Stimulated activated CD8-positive, alpha-beta memory T cell treated with anti-CD3 and anti-CD28 coated beads, Interleukin-4, amount 100 ng/mL, for 1 hour (primary cell): ENCODE data around the gene SRC.

Source experiments
- DNase-seq, 2 donors: peaks; one replicate each; pipeline ENCODE4 v3.0.0-alpha.2; 2020; ENCODE audit warnings: low read depth in 2 of 2, low spot score in 1 of 2

Gene SRC

GRCh38 chr20:37423545-37423944 is 77.6 kb downstream of the SRC start:
- no peak for DNase-seq

DNA sequence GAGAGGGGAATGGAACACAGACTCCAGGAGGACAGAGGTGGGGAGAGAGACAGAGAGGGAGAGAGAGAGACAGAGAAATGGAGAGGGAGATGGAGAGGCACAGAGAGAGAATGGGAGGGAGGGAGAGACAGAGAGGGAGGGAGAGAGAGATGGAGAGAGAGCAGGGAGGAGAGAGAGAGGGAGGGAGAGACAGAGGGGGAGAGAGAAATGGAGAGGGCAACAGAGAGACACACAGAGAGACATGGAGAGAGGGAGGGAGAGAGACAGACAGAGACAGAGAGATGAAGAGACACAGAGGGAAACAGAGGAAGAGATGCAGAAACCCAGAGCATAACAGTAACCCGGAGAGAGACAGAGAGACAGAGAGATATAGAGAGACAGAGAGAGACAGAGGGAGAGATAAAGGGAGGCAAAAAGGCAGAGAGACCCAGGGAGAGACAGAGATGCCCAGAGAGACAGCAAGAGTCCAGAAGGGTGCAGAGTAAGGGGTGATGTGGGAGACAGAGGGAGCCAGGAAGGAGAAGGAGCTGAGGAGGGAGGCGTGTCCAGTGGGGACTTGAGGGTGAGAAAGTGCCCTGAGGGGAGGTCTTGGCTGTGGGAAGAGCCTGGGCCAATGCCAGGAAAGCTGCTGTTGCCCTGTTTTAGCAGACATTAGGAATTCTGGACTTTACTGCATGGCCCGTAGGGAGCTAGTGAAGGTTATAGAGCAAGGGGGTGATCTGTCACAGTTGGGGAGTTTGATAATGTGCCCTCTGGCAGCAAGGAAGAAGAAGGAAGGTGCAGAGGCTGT is 78.3 kb downstream of the SRC start:
- DNase-seq: no peak

GRCh38 chr20:37425103-37425625 is 79.2 kb downstream of the SRC start:
- DNase-seq: no peak

DNA sequence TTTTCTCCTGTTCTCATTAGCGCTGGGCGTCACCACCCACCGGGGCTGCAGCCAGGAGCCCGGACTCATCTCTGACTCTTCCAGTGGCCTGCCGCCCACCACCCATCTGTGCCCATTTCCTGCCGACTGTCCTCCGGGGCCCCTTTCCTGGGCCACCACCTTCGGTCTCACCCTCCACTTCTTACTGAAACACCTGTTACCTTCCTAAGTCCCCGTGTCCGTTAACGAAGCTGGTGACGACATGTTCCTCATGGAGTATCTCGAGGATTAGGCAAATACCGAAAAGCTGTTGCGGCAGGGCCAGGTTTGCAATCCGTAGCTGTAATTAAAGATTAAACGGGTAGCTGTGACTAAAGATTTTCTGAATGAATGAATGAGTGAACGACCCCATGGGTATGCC is 80.2 kb downstream of the SRC start:
- no peak for DNase-seq

- DNase-seq: no peak
Observed at GRCh38 chr20:37426978-37427377, 81.0 kb downstream of the SRC start.

DNA sequence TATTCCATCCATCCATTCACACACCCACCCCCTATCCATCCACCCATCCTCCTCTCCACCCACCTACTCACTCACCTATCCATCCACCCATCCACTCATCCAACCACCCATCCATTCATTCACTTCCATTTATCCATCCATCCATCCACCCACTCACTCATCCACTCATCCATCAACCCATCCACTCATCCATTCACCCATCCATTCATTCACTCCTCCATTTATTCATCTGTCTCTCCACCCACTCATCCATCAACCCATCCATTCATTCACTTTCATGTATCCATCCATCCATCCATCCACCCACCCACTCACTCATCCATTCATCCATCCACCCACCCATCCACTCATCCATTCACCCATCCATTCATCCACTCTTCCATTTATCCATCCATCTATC is 84.1 kb downstream of the SRC start:
- no peak for DNase-seq

GRCh38 chr20:37430778-37431460 is 85.0 kb downstream of the SRC start:
- DNase-seq: no peak

DNA sequence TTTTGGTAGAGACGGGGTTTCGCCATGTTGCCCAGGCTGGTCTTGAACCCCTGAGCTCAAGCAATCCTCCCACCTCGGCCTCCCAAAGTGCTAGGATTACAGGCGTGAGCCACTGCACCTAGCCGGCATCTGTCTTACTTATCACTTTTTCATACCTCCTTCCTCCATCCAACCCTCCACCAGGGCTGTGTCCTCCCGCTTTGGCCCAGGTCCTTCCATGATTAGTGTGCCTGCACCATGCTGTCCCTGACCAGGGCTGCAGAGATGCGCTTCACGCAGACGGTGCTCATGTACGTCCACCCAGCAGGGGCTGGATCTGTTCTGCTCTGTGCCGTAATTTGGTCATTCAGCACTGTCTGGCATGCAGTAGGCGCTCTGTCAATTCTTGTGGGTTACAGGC is 85.8 kb downstream of the SRC start:
- DNase-seq: no peak

- no peak for DNase-seq
Observed at GRCh38 chr20:37432606-37433005, 86.7 kb downstream of the SRC start.

DNA sequence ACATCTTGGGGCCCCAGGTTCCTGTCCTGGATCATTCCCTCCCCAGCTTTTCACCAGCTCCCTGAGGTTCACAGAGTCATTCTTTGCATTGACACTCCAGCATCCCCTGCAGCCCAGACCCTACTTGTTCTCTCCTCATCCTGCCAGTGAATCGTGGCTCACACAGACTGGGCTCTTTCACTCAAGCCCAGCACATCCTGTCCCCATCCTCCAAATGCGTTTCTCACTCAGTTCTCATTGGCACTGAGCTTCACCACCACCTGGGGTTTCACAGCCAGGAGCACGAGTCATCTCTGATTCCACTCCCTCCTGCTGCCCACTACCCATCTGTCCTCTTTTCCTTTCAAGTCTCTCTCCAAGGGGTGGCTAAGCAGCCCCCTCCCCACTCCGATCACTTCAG is 89.7 kb downstream of the SRC start:
- no peak for DNase-seq

GRCh38 chr20:37436527-37437186 is 90.7 kb downstream of the SRC start:
- DNase-seq: no peak

DNA sequence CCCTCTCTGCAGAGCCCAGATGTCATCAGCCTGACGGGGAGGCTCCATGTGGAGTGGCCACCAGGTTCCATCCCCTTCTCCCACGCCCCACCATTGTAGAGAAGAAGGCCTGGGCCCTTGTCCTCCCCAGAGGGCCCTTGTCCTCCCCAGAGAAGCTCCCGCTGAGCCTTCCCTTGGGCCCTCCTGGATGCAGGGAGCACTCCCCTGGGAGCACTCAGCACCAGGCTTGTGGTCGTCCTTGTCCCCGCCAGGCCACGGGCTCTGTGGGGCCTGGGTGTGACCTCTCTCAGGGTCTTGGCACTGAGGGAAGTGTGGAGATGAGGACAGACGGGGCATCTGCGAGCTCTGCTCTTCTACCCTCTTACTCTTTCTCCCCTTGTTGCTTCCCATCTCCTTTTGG is 91.7 kb downstream of the SRC start:
- no peak for DNase-seq

DNA sequence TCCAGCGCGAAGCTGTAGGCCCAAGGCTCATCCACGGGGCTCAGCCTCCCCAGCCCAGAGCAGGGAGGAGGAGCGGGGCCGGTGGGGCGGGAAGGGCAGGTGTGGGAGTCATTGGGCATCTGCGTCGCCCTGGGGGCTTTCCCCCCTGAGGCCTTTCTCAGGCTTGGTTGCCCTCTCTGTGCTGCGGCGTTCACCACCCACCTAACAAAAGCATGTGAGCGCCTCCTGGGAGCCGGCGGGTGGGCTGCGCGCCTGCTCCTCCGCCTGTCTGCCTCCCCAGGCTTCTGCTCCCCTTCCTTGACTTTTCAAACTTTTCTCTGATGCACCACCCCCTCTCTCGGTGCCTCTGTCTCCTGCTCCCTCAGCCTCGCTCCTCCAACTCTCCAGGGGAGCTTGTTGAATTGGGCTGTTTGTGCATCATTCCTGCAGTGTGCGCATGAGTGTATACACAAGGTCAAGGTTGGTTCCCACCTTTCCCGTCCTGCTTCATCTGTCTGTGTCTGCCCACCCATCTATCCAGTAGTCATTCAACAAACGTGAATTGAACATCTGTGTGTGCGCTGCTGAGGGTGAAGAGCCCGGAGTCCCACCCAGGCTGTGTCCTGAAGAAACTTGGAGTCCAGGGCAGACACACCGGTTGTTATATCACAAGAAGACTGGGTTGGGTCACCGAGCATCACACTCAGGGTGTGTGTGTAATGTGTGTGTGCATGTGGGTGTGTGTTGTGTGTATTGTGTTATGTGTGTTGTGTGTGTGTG is 92.7 kb downstream of the SRC start:
- no peak for DNase-seq

DNA sequence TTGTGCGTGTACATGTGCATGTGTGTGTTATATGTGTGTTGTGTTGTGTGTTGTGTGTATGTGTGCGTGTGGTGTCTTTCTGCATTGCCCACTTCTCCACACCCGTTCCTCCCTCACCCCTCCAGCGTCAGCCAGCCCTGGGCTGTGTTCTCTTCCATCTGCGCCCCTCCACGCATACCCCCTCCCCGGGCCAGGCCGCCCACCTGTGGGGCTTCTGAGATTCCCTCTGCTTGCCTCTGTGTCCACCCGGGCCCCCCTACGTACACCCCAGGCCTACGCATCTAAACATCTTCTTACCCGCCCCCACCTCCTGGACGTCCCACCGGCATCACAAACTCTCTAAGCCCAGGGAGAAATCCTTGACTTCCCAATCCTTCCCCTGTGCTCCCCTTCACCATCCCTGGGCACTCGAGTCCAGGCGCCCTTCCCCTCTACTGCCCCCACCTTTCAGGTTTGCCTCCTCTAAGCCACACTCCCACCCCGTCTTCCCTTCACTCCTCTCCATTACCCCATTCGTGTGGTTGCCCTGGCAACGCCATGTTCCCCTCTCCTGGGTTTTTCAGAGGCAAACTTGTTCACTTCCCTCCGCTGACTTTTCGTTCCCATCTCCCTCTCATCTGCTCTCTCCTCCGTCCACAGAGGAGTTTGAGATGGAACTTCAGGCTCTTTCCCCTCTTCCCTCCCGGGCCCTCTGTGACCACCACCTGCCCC is 93.4 kb downstream of the SRC start:
- DNase-seq: no peak

- no peak for DNase-seq
Observed at GRCh38 chr20:37441023-37441422, 95.1 kb downstream of the SRC start.

GRCh38 chr20:37442547-37442946 is 96.6 kb downstream of the SRC start:
- DNase-seq: no peak

- DNase-seq: no peak
Observed at GRCh38 chr20:37442986-37443385, 97.0 kb downstream of the SRC start.

- no peak for DNase-seq
Observed at GRCh38 chr20:37443596-37443995, 97.7 kb downstream of the SRC start.

DNA sequence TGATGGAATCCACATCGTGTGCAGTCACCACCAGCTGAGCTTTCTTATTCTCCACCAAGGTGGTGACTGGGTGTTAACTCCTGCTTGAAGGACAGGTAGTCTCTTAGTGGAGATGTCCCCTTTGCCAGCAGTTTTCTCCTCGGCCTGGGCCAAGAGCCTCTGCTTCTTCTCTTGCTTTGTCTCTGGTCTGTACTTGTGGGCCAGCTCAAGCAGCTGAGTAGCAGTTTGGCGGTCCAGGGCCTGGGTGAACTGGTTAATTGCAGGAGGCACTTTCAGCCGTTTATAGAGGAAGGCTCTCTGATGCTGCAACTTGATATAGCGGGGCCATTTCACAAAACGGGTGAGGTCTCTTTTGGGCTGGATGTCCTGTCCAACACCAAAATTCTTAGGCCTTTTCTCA is 99.1 kb downstream of the SRC start:
- no peak for DNase-seq

DNA sequence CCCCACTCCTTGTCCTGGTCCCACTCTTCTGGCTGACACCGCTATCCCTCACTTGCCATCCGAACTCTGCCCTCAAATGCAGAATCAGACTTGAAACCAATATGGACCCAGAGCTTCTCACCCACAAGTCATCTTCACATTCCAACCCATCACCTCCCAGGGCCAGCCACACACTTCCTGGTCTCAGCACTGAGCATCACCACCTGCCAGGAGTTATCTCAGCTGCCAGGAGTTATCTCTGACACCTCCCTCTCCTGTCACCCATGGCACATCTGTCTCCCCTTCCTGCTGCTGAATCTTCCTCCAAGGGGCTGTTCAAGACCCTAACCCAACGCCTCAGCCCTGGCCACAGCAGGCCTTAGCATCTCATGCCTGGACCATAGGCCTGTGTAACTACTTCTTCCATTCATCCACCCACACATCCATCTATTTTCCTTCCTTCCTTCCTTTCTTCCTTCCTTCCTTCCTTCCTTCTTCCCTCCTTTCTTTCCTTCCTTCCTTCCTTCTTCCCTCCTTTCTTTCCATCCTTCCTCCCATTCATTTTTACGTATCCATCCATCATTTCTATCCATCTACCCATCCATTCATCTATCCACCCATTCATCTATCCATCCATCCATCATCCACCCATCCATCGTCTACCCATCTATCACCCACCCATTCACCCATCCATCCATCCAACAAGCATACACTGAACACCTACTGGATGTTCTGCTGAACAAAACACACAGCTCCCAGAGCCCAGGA is 100.5 kb downstream of the SRC start:
- DNase-seq: no peak
